DND-41 (cell line): Measurements from ENCODE around the gene EPB41L4A.

ENCODE experiments used
- ATAC-seq: fragments of 200-7000 bp; cut with Tn5 transposase; 3 replicates; pipeline ENCODE4 v1.9.1; 2021; ENCODE audit warnings: low read depth; ENCODE audit not compliant: insufficient read depth
- DNase-seq: peaks from one replicate; pipeline ENCODE4 v3.0.0-alpha.2; 2020
- H2AFZ ChIP-seq: 2 replicates; pipeline ENCODE4 v1.6.0; 2012; ENCODE audit warnings: low read depth, low read length
- H3K27ac ChIP-seq: 2 replicates; pipeline ENCODE4 v1.5.1; 2012; ENCODE audit warnings: low read length, inconsistent platforms
- H3K27me3 ChIP-seq: fragments of 200-600 bp; sonication (generic); 2 replicates; pipeline ENCODE4 v1.6.0; 2012; ENCODE audit warnings: low read length, mild to moderate bottlenecking, inconsistent platforms; ENCODE audit not compliant: insufficient read depth, poor library complexity
- H3K36me3 ChIP-seq: 2 replicates; pipeline ENCODE4 v1.5.1; 2012; ENCODE audit warnings: low read length, inconsistent platforms; ENCODE audit not compliant: insufficient read depth
- H3K4me1 ChIP-seq: 2 replicates; pipeline ENCODE4 v1.5.1; 2012; ENCODE audit warnings: mild to moderate bottlenecking, low read length; ENCODE audit not compliant: insufficient read depth
- H3K4me2 ChIP-seq: 2 replicates; pipeline ENCODE4 v1.6.0; 2012; ENCODE audit warnings: mild to moderate bottlenecking, moderate library complexity, low read length, inconsistent platforms; ENCODE audit not compliant: insufficient read depth
- H3K4me3 ChIP-seq, 2 experiments: fragments of 200-600 bp in 1 of 2; shearing (Covaris generic) in 1 of 2; 2 replicates each; pipeline ENCODE4 v1.5.1; 2012 to 2016; ENCODE audit warnings: inconsistent platforms in 2 of 2, low read length in 2 of 2, mild to moderate bottlenecking in 2 of 2, low read depth in 1 of 2, moderate library complexity in 1 of 2
- H3K79me2 ChIP-seq: 2 replicates; pipeline ENCODE4 v1.6.0; 2012; ENCODE audit warnings: low read length, inconsistent platforms; ENCODE audit not compliant: insufficient read depth
- H3K9ac ChIP-seq: 2 replicates; pipeline ENCODE4 v1.6.0; 2012; ENCODE audit warnings: low read depth, mild to moderate bottlenecking, inconsistent platforms, low read length, moderate library complexity
- H3K9me3 ChIP-seq: 2 replicates; pipeline ENCODE4 v1.5.1; 2012; ENCODE audit warnings: low read length, moderate library complexity, mild to moderate bottlenecking, inconsistent platforms; ENCODE audit not compliant: insufficient read depth, severe bottlenecking
- H4K20me1 ChIP-seq: 2 replicates; pipeline ENCODE4 v1.6.0; 2012; ENCODE audit warnings: low read length; ENCODE audit not compliant: insufficient read depth
- CTCF ChIP-seq: IDR thresholded peaks from 2 replicates; pipeline ENCODE4 v1.5.1; 2012; ENCODE audit warnings: borderline replicate concordance, low read length, moderate library complexity, mild to moderate bottlenecking; ENCODE audit not compliant: poor library complexity, severe bottlenecking; ENCODE audit errors: extremely low read depth
- EZH2 ChIP-seq: IDR thresholded peaks from 3 replicates; pipeline ENCODE4 v1.6.1; 2012; ENCODE audit warnings: borderline replicate concordance, low read depth, mild to moderate bottlenecking, moderate library complexity, low read length, inconsistent platforms; ENCODE audit not compliant: severe bottlenecking

The EPB41L4A gene

GRCh38 chr5:112154940-112155686 lies 264.0 kb downstream of the EPB41L4A start:
- Histone ChIP-seq H3K27ac (no peak overlapping the region), H3K4me2 (no peak overlapping the region), H3K4me1 (peaks cover 2% of the 10 kb centered on the region), H3K4me3 (no peak overlapping the region), H3K36me3 (no peaks in the 10 kb centered on the region), H3K79me2 (no peaks in the 10 kb centered on the region), H3K27me3 (no peaks in the 10 kb centered on the region), H3K9me3 (no peaks in the 10 kb centered on the region), H3K9ac (no peak overlapping the region), H4K20me1 (no peaks in the 10 kb centered on the region), H2AFZ (no peak overlapping the region)
- TF ChIP-seq CTCF: no peak
- no peak for TF ChIP-seq EZH2
- no peak for DNase-seq
- ATAC-seq: no peak

- DNase-seq: no peak
- H2AFZ ChIP-seq: no peak overlapping the region
- no peaks in the 10 kb centered on the region for H3K36me3 ChIP-seq
- H3K9ac ChIP-seq: no peak overlapping the region
- no peaks in the 10 kb centered on the region for H3K9me3 ChIP-seq
- H3K27ac ChIP-seq: no peak overlapping the region
- H3K4me2 ChIP-seq: no peak overlapping the region
- no peak overlapping the region for H3K4me3 ChIP-seq
- H3K27me3 ChIP-seq: no peaks in the 10 kb centered on the region
- no peaks in the 10 kb centered on the region for H4K20me1 ChIP-seq
- no peak for ATAC-seq
- H3K4me1 ChIP-seq: no peaks in the 10 kb centered on the region
- H3K79me2 ChIP-seq: no peaks in the 10 kb centered on the region
- TF ChIP-seq EZH2 (no peak), CTCF (no peak)
These were observed 269.4 kb downstream of the EPB41L4A start for GRCh38 chr5:112149727-112150126.

GRCh38 chr5:112146323-112147226 lies 272.5 kb downstream of the EPB41L4A start:
- ATAC-seq: peak; percentile 99
- H3K9me3 ChIP-seq: no peaks in the 10 kb centered on the region
- TF ChIP-seq CTCF (peak; percentile 93), EZH2 (no peak)
- H3K27me3 ChIP-seq: no peaks in the 10 kb centered on the region
- H3K36me3 ChIP-seq: no peaks in the 10 kb centered on the region
- no peaks in the 10 kb centered on the region for H3K4me1 ChIP-seq
- H3K27ac ChIP-seq: 0 out of 2 replicates have a peak overlapping the region, but pooled peaks have one; percentile 11
- H3K4me2 ChIP-seq: no peak overlapping the region
- H3K79me2 ChIP-seq: no peaks in the 10 kb centered on the region
- DNase-seq: peak; percentile 74
- H2AFZ ChIP-seq: no peak overlapping the region
- no peak overlapping the region for H3K4me3 ChIP-seq
- no peak overlapping the region for H3K9ac ChIP-seq
- H4K20me1 ChIP-seq: no peaks in the 10 kb centered on the region
